ES-I3 (cell line): ENCODE data around the gene FJX1.

Experiments
- H3K36me3 ChIP-seq: 2 replicates; pipeline ENCODE4 v1.6.1; 2013; ENCODE audit warnings: mild to moderate bottlenecking, low read length, control low read depth, moderate library complexity; ENCODE audit not compliant: insufficient read depth
- H3K4me1 ChIP-seq: 2 replicates; pipeline ENCODE4 v1.6.1; 2013; ENCODE audit warnings: mild to moderate bottlenecking, control low read depth, low read length; ENCODE audit not compliant: insufficient read depth
- H3K9ac ChIP-seq: 2 replicates; pipeline ENCODE4 v1.6.1; 2013; ENCODE audit warnings: low read depth, mild to moderate bottlenecking, low read length, moderate library complexity
- H3K9me3 ChIP-seq: 2 replicates; pipeline ENCODE4 v1.6.1; 2013; ENCODE audit warnings: mild to moderate bottlenecking, low read length, moderate library complexity; ENCODE audit not compliant: control insufficient read depth, insufficient read depth

Gene FJX1, protein sequence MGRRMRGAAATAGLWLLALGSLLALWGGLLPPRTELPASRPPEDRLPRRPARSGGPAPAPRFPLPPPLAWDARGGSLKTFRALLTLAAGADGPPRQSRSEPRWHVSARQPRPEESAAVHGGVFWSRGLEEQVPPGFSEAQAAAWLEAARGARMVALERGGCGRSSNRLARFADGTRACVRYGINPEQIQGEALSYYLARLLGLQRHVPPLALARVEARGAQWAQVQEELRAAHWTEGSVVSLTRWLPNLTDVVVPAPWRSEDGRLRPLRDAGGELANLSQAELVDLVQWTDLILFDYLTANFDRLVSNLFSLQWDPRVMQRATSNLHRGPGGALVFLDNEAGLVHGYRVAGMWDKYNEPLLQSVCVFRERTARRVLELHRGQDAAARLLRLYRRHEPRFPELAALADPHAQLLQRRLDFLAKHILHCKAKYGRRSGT

DNA sequence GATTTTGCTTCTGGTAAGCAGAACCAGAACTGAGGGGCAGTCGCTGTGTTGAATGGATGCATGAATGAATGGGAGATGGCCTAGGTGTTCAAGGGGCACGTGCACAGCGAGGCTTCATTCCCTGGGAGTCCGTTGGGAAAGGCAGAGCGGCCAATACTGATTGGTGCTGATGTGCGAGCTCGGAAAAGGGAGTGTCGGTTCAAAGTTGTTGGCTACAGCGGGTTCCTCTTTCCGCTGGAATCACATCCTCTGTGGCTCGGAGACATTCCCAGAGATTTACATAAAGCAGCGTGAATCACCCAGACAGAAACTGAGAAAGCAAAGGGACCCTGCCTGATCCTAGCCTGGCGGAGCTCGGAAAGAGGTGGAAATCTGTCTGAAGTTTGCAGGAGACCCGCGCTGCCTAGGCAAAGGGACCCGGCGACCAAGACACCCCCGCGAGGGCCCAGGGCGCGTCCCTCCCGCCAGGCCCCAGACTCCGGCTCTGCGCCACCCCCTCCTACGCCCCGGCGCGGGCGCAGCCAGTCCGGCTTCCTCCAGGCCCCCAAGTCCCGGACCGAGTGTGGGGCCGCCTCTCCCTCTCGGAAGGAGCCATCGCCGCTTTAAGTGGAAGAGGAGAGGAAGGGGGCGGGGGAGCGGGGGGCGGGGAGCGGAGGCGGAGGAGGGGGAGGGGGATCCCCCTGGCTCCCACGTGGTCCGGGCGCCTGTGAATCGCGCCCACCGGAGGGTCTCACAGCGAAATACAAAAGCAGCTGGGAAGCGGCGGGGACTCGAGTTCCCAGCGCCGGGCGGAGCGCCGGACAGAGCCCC lies at the start of gene FJX1:
Gene FJX1 (plus strand): TSS at position 774 of the 810 bp plus-strand sequence. CDS start 177 bp downstream, outside the sequence.
- peaks cover 28% of the 10 kb centered on the region for H3K4me1 ChIP-seq
- H3K9ac ChIP-seq, result peak within 1 kb of the TSS; percentile 69
- no peaks in the 10 kb centered on the region for H3K9me3 ChIP-seq
- H3K36me3 ChIP-seq, result no peaks in the 10 kb centered on the region

DNA sequence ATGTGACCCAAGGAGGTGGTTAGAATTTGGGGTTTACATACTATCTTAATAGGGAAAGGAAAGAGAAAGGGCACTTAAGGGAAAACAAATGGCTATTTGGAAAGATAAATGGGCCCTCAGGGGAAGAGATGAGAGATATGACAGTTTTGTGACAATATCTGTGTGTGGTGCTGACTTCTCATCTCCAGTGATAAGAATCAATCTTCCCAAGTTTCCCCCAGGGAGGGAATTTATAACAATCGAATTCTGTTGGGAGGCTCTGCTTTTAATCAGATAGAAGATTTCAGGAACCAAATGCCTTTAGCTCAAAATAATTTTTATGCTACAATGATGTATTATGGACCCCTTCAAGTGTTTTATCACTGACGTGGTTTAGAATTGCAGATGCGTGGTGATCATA lies 46.6 kb upstream of the FJX1 start:
- H3K4me1 ChIP-seq, result peaks cover 10% of the 10 kb centered on the region; the same call in 1 of the 2 replicates
- H3K9ac ChIP-seq, result no peak overlapping the region
- no peaks in the 10 kb centered on the region for H3K9me3 ChIP-seq
- no peaks in the 10 kb centered on the region for H3K36me3 ChIP-seq

DNA sequence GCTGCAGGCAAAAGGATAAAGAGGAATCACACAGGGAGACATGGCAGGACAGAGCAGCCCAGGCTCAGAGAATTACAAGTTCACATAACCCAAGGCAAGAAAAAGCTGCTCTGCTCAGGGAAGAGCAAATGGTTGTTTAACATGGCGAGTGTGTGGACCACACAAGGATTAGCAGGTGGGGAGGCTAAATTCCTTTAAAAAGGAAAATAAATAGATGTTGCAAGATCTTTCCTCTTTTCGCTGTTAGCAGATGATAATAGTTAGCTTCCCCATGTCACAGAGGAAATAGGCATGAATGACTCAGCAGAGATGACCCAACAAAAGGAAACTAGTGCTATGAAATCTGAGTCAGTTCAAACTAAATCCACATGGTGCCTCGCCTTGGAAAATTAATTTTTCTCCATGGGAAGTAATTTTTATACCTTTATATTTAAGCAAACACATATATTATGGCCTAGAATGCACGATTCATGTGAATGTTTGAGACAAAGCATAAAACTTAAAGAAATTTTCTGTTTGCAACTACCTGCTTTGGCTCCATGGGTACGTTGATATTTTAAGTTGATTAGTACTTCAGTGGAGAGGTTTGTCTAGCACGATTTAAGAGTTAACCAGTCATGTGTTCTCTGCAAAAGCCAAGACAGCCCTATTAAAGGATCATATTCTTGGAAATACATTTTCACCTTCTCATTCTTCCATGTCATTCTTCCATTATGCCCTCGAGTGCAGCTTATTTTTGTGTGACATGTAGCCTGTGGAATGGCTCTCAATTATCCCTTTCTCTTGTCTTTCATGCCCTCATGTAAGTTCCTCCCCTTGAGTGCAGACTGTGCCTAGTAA lies 38.5 kb upstream of the FJX1 start:
- Histone ChIP-seq H3K9ac (no peak overlapping the region), H3K4me1 (0 out of 2 replicates have a peak, but pooled peaks cover 4% of the 10 kb centered on the region), H3K9me3 (no peaks in the 10 kb centered on the region), H3K36me3 (no peaks in the 10 kb centered on the region)

DNA sequence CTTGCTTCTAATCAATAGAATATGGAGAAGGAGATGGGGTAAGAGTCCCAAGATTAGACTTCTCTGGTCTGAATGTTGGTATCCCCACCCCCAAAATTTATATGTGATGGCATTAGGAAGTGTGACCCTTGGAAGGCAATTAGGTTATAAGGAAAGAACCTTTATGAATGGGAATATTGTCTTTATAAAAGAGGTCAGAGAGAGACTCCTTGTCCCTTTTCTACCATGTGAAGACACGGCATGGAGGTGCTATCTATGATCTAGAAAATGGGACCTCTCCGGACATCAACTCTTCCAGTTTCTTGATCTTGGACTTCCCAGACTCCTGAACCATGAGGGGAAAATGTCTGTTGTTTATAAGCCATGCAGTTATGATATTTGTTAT lies 37.9 kb upstream of the FJX1 start:
- 0 out of 2 replicates have a peak, but pooled peaks cover 4% of the 10 kb centered on the region for H3K4me1 ChIP-seq
- H3K9ac ChIP-seq, result no peak overlapping the region
- H3K9me3 ChIP-seq, result no peaks in the 10 kb centered on the region
- no peaks in the 10 kb centered on the region for H3K36me3 ChIP-seq

DNA sequence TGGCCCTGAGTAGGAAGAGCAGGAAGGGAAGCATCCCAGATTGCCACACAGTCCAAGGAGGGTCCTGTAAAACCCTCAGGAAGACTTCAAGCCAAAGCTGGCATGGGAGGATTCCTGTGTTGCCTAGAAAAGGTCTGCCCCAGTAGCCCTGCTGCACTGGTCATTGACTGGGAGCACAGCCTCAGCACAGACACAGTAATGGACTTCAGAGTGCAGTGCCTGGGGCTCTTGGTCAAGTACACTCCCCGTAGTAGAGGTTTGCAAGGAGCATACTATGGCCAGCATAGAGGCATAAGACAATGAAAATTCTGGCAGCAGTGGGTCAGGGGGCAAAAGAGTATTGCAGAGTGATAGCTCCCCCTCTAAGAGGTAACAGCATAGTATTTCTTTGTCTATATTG lies 36.2 kb upstream of the FJX1 start:
- Histone ChIP-seq H3K36me3 (no peaks in the 10 kb centered on the region), H3K9me3 (no peaks in the 10 kb centered on the region), H3K9ac (no peak overlapping the region), H3K4me1 (0 out of 2 replicates have a peak, but pooled peaks cover 4% of the 10 kb centered on the region)

DNA sequence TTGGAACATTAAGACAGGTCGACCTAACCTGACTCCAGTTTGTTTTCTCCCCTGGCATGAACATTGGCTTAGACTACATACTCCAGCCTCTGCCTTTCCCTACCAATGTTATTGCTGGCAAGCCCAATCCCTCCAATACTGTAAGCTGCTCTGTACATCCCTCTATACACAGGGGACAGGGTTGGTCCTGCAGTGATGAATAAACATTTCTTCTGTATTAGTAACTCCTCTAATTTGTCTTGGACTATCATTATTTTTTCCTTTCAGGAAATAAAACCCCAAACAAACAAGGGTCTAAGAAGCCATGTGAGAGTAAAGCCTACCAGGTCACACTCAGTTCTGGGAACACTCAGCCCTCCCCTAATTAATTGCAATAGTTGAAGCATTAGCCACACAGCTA lies 35.1 kb upstream of the FJX1 start:
- H3K36me3 ChIP-seq, result no peaks in the 10 kb centered on the region
- no peaks in the 10 kb centered on the region for H3K9me3 ChIP-seq
- 0 out of 2 replicates have a peak, but pooled peaks cover 4% of the 10 kb centered on the region for H3K4me1 ChIP-seq
- no peak overlapping the region for H3K9ac ChIP-seq

DNA sequence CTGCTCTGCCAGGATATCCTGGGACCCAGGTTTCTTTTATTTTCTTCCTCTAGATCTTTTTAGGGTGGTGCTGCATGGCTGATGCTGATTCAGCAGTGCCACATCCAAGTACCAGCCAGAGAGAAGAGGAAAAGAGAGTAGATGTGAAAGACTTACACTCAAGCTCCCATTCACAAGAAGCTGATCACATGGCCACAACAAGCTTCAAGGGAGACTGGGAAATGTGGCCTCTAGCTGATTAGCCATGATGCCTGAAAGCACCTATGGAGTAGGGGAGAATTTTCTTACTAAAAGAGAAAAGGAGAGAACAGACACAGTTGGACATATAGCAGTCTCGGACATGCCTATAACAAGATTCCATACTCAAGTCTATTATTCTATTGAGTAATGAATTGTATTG lies 34.4 kb upstream of the FJX1 start:
- H3K36me3 ChIP-seq, result no peaks in the 10 kb centered on the region
- H3K9me3 ChIP-seq, result no peaks in the 10 kb centered on the region
- H3K9ac ChIP-seq, result no peak overlapping the region
- H3K4me1 ChIP-seq, result 0 out of 2 replicates have a peak, but pooled peaks cover 4% of the 10 kb centered on the region

DNA sequence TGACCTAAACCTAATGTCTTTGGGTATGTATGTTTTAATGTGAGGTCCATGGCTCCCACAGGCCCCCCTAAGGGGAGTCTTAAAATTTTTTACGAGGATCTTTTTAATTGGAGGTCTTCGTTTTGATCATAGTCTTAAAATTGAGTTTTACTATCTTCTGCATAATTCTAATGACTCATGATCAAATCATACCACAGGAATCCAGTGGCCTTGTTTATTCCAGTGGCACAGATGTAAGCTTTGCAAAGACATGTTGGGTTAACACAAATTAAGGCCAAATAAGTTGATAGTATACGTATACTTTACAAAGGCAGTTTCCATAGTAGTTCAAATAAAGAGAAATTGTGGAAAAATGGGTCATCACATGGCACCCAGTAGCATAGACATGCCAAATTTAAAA lies 33.9 kb upstream of the FJX1 start:
- no peaks in the 10 kb centered on the region for H3K36me3 ChIP-seq
- H3K9ac ChIP-seq, result no peak overlapping the region
- 0 out of 2 replicates have a peak, but pooled peaks cover 4% of the 10 kb centered on the region for H3K4me1 ChIP-seq
- no peaks in the 10 kb centered on the region for H3K9me3 ChIP-seq

DNA sequence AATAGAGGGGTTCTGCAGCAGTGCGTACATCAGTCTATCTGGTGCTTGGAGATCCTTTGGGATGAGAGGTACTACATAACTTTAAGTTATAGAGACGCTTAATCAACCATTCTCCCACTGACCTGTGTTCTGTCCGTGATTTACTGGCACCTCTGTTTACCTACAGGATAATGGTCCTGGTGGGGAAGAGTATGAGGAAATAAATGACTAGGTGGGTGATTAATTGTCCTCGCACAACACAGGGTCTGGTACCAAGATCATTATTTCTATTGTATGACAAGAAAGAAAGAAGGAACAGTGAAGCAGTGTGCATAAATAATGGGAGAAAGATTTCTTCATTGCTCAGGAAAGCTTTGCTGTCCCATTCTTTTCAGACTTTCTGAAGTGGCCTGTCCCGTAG lies 32.8 kb upstream of the FJX1 start:
- Histone ChIP-seq H3K9me3 (no peaks in the 10 kb centered on the region), H3K9ac (no peak overlapping the region), H3K36me3 (no peaks in the 10 kb centered on the region), H3K4me1 (no peaks in the 10 kb centered on the region)

DNA sequence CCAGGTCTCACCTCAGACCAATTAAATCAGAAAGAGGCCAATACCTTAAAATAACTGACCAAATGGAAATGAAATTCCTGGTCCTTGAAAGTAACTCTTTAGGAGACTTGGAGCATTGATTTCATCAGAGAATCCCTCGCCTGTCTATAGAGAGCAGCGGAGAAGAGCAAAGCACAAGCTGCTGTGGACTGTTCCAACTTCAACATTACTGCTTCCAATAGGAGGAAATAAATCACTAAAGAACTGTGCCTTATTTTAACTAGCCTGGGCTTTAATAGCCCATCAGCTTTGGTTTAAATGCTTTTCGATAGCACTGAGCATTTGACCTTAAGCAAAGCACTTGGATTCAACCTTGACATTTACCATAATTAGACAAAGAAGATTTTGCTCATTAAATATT lies 32.0 kb upstream of the FJX1 start:
- Histone ChIP-seq H3K4me1 (no peaks in the 10 kb centered on the region), H3K9ac (no peak overlapping the region), H3K36me3 (no peaks in the 10 kb centered on the region), H3K9me3 (no peaks in the 10 kb centered on the region)

DNA sequence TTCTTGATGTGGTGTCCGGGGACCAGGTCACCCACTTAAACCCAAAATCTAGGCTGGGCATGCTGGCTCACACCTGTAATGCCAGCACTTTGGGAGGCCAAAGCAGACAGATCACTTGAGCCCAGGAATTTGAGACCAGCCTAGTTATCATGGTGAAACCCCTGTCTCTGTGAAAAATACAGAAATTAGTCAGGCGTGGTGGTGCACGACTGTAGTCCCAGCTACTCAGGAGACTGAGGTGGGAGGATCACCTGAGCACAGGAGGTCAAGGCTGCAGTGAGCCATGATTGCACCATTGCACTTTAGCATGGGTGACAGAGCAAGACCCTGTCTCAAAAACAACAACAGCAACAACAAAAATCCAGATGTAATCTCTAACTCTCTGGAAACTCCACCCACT lies 30.3 kb upstream of the FJX1 start:
- no peak overlapping the region for H3K9ac ChIP-seq
- no peaks in the 10 kb centered on the region for H3K36me3 ChIP-seq
- no peaks in the 10 kb centered on the region for H3K4me1 ChIP-seq
- no peaks in the 10 kb centered on the region for H3K9me3 ChIP-seq

DNA sequence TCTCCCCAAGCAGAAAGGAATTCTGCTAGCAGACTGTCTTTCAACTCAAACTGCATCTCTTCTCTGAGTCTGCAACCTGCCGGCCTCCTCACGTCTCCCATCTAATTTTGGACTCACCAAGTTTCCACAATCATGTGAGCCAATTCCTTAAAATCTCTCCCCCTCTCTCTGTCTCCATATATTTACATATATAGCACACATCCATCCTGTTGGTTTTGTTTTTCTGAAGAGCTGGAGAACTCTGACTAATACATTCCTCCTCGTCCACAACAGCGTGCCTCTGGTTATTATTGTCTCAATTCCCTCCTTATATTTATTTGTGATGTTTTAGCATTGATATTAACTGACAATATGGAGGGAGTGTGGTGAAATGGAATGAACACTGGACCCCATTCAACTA lies 29.6 kb upstream of the FJX1 start:
- H3K9ac ChIP-seq, result no peak overlapping the region
- 0 out of 2 replicates have a peak, but pooled peaks cover 3% of the 10 kb centered on the region for H3K4me1 ChIP-seq
- H3K9me3 ChIP-seq, result no peaks in the 10 kb centered on the region
- no peaks in the 10 kb centered on the region for H3K36me3 ChIP-seq

DNA sequence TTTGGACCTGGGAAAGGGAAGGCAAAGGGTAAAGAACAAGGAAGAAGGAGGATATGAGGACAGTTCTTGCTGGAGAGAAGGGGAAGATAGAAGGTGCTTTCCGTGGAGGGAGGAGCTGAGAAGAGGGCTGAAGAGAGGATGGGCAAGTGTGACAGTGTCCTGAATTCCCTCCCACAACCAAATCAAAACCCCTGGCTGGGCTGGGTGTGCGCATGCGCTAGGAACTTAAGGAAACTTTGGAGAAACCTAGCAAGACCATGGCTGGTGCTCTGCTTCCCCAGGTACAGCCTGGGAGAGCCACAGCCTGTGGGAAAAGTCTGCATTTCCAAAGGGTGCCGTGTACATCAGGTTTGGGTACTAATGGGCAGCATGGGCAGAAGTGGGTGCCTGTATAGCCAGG lies 29.0 kb upstream of the FJX1 start:
- no peak overlapping the region for H3K9ac ChIP-seq
- no peaks in the 10 kb centered on the region for H3K36me3 ChIP-seq
- H3K9me3 ChIP-seq, result no peaks in the 10 kb centered on the region
- H3K4me1 ChIP-seq, result 0 out of 2 replicates have a peak, but pooled peaks cover 3% of the 10 kb centered on the region

DNA sequence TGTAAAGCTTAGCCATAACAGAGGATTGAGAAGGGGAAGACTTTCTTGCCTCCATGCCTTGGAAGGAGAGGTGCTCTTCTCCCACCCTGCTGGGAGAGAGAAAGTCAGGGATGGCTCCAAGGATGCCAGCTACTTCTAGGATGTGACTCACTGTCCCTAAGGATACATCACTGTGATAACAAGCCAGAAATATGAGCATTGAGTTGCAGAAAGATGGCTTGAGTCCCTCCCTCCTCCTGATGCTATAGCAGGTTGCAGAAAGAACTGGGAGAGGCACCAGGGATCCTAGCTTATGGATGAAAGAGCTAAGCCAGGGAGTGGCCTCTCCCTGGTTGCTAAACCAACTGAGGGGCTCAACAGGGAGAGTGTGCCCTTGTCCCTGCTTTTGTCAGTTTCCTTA lies 27.8 kb upstream of the FJX1 start:
- 0 out of 2 replicates have a peak, but pooled peaks cover 3% of the 10 kb centered on the region for H3K4me1 ChIP-seq
- H3K9ac ChIP-seq, result no peak overlapping the region
- no peaks in the 10 kb centered on the region for H3K9me3 ChIP-seq
- no peaks in the 10 kb centered on the region for H3K36me3 ChIP-seq
